T-cell (primary cell): Measurements from ENCODE around the gene SDK1. TPM values are rescaled to one million over a fixed set of nuclear protein-coding genes. Genes with fewer than 3 reads are reported as not detected.

ENCODE experiments used
- ATAC-seq, 4 experiments: fragments of 200-7000 bp in 3 of 4; fragments of 150-1000 bp in 1 of 4; cut with Tn5 transposase; replicated peaks in 1 of 4; 1 replicate in 3 of 4; 2 replicates in 1 of 4; pipeline ENCODE4 v1.10.0; 2021; ENCODE audit warnings: moderate library complexity in 3 of 4, mild to moderate bottlenecking in 2 of 4, moderate number of reproducible peaks in 1 of 4
- CTCF ChIA-PET, 2 donors: fragments of 300-600 bp; sonication (Branson Sonifier 250); formaldehyde crosslinking; loops; one replicate each; lab custom pipeline; 2022; ENCODE audit warnings: antibody characterized with exemption in 2 of 2; lab: Charles Lee
- POLR2A ChIA-PET, 2 donors: fragments of 300-600 bp; sonication (Branson Sonifier 250); formaldehyde crosslinking; loops; one replicate each; lab custom pipeline; 2022; ENCODE audit warnings: antibody characterized with exemption in 2 of 2; lab: Charles Lee
- DNase-seq, 35 experiments: peaks; one replicate each; pipeline versions ENCODE4 v3.0.0 to v3.0.0-alpha.2; 2013 to 2023
- H3K27ac ChIP-seq: one replicate; pipeline ENCODE4 v1.5.1; 2013; ENCODE audit warnings: low read length
- H3K27me3 ChIP-seq, 2 experiments: replicated peaks in 1 of 2; 1 replicate in 1 of 2; 2 replicates in 1 of 2; pipeline versions ENCODE4 v1.6.1 to v1.7.0; 2013; ENCODE audit warnings: low read length in 1 of 2, mixed read lengths in 1 of 2; ENCODE audit not compliant: control insufficient read depth in 2 of 2, insufficient read depth in 2 of 2; ENCODE audit errors: extremely low read depth in 1 of 2
- H3K36me3 ChIP-seq, 2 donors: 1 replicate in 1 of 2; 2 replicates in 1 of 2; pipeline versions ENCODE4 v1.6.1 to v1.7.0; 2013; ENCODE audit warnings: low read length in 1 of 2; ENCODE audit not compliant: control insufficient read depth in 2 of 2, insufficient read depth in 1 of 2; ENCODE audit errors: extremely low read depth in 1 of 2
- H3K4me1 ChIP-seq, 2 experiments: 1 replicate in 1 of 2; 2 replicates in 1 of 2; pipeline versions ENCODE4 v1.6.1 to v1.7.0; 2013; ENCODE audit warnings: low read length in 2 of 2, mixed read lengths in 1 of 2; ENCODE audit not compliant: insufficient read depth in 2 of 2, control insufficient read depth in 1 of 2; ENCODE audit errors: extremely low read depth in 1 of 2
- H3K4me3 ChIP-seq, 2 donors: 1 replicate in 1 of 2; 2 replicates in 1 of 2; pipeline versions ENCODE4 v1.5.1 to v1.7.0; 2013; ENCODE audit warnings: mild to moderate bottlenecking in 2 of 2, low read length in 1 of 2, moderate library complexity in 1 of 2; ENCODE audit not compliant: control insufficient read depth in 1 of 2; ENCODE audit errors: extremely low read depth in 1 of 2
- H3K9me3 ChIP-seq: 2 replicates; pipeline ENCODE4 v1.7.0; 2013
- H3K27ac Mint-ChIP-seq, 2 donors: one replicate each; pipeline ENCODE4 v1.8.0; 2020 to 2021; ENCODE audit warnings: mild to moderate bottlenecking in 2 of 2, mixed read lengths in 2 of 2
- H3K27me3 Mint-ChIP-seq, 2 donors: one replicate each; pipeline ENCODE4 v1.8.0; 2021 to 2022; ENCODE audit warnings: mixed read lengths in 2 of 2
- H3K36me3 Mint-ChIP-seq: one replicate; pipeline ENCODE4 v1.8.0; 2021; ENCODE audit warnings: mixed read lengths
- H3K4me1 Mint-ChIP-seq, 3 donors: one replicate each; pipeline ENCODE4 v1.8.0; 2020 to 2022; ENCODE audit warnings: mixed read lengths in 3 of 3, mild to moderate bottlenecking in 1 of 3
- H3K4me3 Mint-ChIP-seq, 3 donors: one replicate each; pipeline ENCODE4 v1.8.0; 2020 to 2022; ENCODE audit warnings: mild to moderate bottlenecking in 3 of 3, mixed read lengths in 3 of 3, moderate library complexity in 3 of 3
- H3K9me3 Mint-ChIP-seq, 3 donors: one replicate each; pipeline ENCODE4 v1.8.0; 2020 to 2022; ENCODE audit warnings: mixed read lengths in 3 of 3
- WGBS: methylation state at CpG from one replicate; pipeline ENCODE4 v1.1.5; 2013; ENCODE audit warnings: missing lambda C conversion rate; ENCODE audit not compliant: insufficient coverage; 5-methylcytosine and 5-hydroxymethylcytosine counted together
- total RNA-seq, 35 experiments: library from RNA in 6 of 35; stranded (reverse) in 6 of 35; fragments of 120-200 nt in 1 of 35; gene quantifications; one replicate each; pipeline versions ENCODE4 v1.2.1 to v1.2.4 and lab custom pipeline; 2013 to 2026

Gene SDK1
- total RNA-seq, 5 donors from 2014 or later (not counting 1 experiment from before 2014, with no cell fraction given) = 0.47 to 1.7 (median 0.63) TPM

- 88% methylated on average over 5 of the region's 8 CpGs for WGBS
- DNase-seq (no peak), ATAC-seq (no peak)
- Mint-ChIP-seq H3K27me3 (peaks cover 3 to 7% of the 10 kb centered on the region in 2 donors), H3K36me3 (no peaks in the 10 kb centered on the region), H3K4me3 (no peak overlapping the region), H3K9me3 (no peaks in the 10 kb centered on the region), H3K27ac (no peak overlapping the region), H3K4me1 (no peaks in the 10 kb centered on the region)
- Histone ChIP-seq H3K4me3 (no peak overlapping the region), H3K36me3 (no peaks in the 10 kb centered on the region), H3K27ac (no peak overlapping the region), H3K9me3 (no peaks in the 10 kb centered on the region), H3K4me1 (no peaks in the 10 kb centered on the region), H3K27me3 (peaks cover 0 to 11% of the 10 kb centered on the region in 2 experiments)
- ChIA-PET CTCF (no interaction called here), POLR2A (no interaction called here)
Measured at GRCh38 chr7:4077980-4078379, 776.9 kb downstream of the SDK1 start.

GRCh38 chr7:4078580-4078979 lies 777.5 kb downstream of the SDK1 start:
- POLR2A ChIA-PET = no interaction called here
- no peaks in the 10 kb centered on the region for H3K4me1 ChIP-seq
- H3K36me3 Mint-ChIP-seq = no peaks in the 10 kb centered on the region
- no peaks in the 10 kb centered on the region for H3K9me3 Mint-ChIP-seq
- no peaks in the 10 kb centered on the region for H3K9me3 ChIP-seq
- no peak for ATAC-seq
- H3K27ac Mint-ChIP-seq = no peak overlapping the region
- CTCF ChIA-PET = no interaction called here
- no peaks in the 10 kb centered on the region for H3K36me3 ChIP-seq
- no peak overlapping the region for H3K4me3 Mint-ChIP-seq
- no peak for DNase-seq
- H3K27ac ChIP-seq = no peak overlapping the region
- peaks cover 3 to 7% of the 10 kb centered on the region in 2 donors for H3K27me3 Mint-ChIP-seq
- H3K27me3 ChIP-seq = peaks cover 0 to 11% of the 10 kb centered on the region in 2 experiments
- H3K4me1 Mint-ChIP-seq = no peaks in the 10 kb centered on the region
- 94% methylated on average over 6 of the region's 13 CpGs for WGBS
- H3K4me3 ChIP-seq = no peak overlapping the region

DNA sequence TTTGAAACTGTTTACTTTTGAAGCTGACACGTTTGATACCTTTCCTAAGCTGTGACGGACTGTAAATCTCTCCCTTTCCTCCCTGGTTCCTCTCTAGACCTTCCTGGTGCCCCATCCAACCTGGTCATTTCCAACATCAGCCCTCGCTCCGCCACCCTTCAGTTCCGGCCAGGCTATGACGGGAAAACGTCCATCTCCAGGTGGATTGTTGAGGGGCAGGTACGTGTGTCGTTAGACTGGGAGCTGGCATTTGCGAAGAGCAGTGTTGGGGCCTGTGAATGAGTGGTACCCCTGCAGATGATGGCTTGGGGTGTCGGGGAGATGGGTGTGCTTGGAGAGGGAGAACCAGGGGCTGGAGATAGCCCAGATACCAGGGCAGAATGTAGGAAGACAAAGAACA lies 778.3 kb downstream of the SDK1 start:
- no peak overlapping the region for H3K27ac ChIP-seq
- H3K36me3 ChIP-seq = no peaks in the 10 kb centered on the region
- no peaks in the 10 kb centered on the region for H3K36me3 Mint-ChIP-seq
- no peak for DNase-seq
- peaks cover 3 to 7% of the 10 kb centered on the region in 2 donors for H3K27me3 Mint-ChIP-seq
- CTCF ChIA-PET = no interaction called here
- no peak overlapping the region for H3K4me3 Mint-ChIP-seq
- peaks cover 0 to 5% (median 3%) of the 10 kb centered on the region in 3 donors for H3K9me3 Mint-ChIP-seq
- WGBS = 66% methylated on average over 6 of the region's 11 CpGs
- no peak overlapping the region for H3K27ac Mint-ChIP-seq
- no peak for ATAC-seq
- no peaks in the 10 kb centered on the region for H3K4me1 ChIP-seq
- no peaks in the 10 kb centered on the region for H3K4me1 Mint-ChIP-seq
- no peak overlapping the region for H3K4me3 ChIP-seq
- peaks cover 0 to 11% of the 10 kb centered on the region in 2 experiments for H3K27me3 ChIP-seq
- H3K9me3 ChIP-seq = no peaks in the 10 kb centered on the region
- POLR2A ChIA-PET = no interaction called here

DNA sequence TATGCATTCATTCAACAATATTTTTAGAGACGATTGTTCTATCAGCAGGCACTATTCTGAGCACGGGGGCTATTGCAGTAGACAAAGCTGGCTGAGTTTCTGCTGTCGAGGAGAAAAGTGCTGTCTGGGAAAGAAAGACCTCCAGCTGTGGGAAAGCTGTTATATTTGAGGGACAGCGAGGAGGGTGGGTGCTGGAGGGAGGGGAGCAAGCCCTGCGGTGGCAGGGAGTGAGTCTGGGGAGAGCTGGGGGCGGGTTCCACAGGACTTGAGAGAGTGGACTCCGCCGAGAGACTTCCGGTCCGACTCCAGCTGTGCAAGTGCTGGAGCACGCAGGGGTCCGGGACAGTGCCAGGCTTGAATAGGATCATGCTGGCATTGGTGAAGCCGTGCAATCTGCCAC lies 778.9 kb downstream of the SDK1 start:
- Histone ChIP-seq H3K36me3 (no peaks in the 10 kb centered on the region), H3K4me1 (no peaks in the 10 kb centered on the region), H3K9me3 (no peaks in the 10 kb centered on the region), H3K27ac (no peak overlapping the region), H3K4me3 (no peak overlapping the region), H3K27me3 (peaks cover 0 to 11% of the 10 kb centered on the region in 2 experiments)
- no peak overlapping the region for H3K4me3 Mint-ChIP-seq
- H3K36me3 Mint-ChIP-seq = no peaks in the 10 kb centered on the region
- no peak for ATAC-seq
- DNase-seq = no peak
- H3K27ac Mint-ChIP-seq = no peak overlapping the region
- 83% methylated on average over 11 of the region's 13 CpGs for WGBS
- ChIA-PET POLR2A (no interaction called here), CTCF (no interaction called here)
- peaks cover 0 to 7% (median 3%) of the 10 kb centered on the region in 3 donors for H3K9me3 Mint-ChIP-seq
- H3K4me1 Mint-ChIP-seq = no peaks in the 10 kb centered on the region
- H3K27me3 Mint-ChIP-seq = peaks cover 3 to 7% of the 10 kb centered on the region in 2 donors

DNA sequence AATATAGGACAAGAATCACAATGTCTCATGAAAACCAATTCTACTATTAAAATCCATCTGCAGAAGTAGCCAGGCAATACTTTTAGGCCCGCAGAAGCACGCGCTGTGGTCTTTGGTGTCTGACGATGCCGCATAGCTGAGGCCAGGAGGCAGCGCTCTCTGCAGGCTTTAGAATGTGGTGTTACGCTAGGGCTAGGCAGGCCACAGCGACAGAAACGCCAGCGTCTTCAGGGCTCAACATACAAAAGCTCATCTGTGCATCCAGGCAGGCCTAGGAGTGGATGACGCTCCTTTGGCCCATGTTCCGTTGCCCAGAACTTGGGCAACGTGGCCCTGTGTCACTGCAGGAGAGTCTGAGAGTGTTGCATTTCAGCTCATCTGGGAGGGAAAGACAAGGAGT lies 779.9 kb downstream of the SDK1 start:
- peaks cover 0 to 7% (median 3%) of the 10 kb centered on the region in 3 donors for H3K9me3 Mint-ChIP-seq
- peaks cover 0 to 11% of the 10 kb centered on the region in 2 experiments for H3K27me3 ChIP-seq
- WGBS = 85% methylated on average over 12 of the region's 13 CpGs
- POLR2A ChIA-PET = no interaction called here
- no peaks in the 10 kb centered on the region for H3K9me3 ChIP-seq
- peaks cover 3 to 7% of the 10 kb centered on the region in 2 donors for H3K27me3 Mint-ChIP-seq
- no peak overlapping the region for H3K27ac Mint-ChIP-seq
- no peak overlapping the region for H3K4me3 ChIP-seq
- no peaks in the 10 kb centered on the region for H3K4me1 ChIP-seq
- no peaks in the 10 kb centered on the region for H3K36me3 Mint-ChIP-seq
- DNase-seq (no peak), ATAC-seq (no peak)
- peaks cover 2 to 4% (median 4%) of the 10 kb centered on the region in 3 donors for H3K4me1 Mint-ChIP-seq
- no peak overlapping the region for H3K27ac ChIP-seq
- H3K4me3 Mint-ChIP-seq = no peak overlapping the region
- no peaks in the 10 kb centered on the region for H3K36me3 ChIP-seq
- CTCF ChIA-PET = no interaction called here

DNA sequence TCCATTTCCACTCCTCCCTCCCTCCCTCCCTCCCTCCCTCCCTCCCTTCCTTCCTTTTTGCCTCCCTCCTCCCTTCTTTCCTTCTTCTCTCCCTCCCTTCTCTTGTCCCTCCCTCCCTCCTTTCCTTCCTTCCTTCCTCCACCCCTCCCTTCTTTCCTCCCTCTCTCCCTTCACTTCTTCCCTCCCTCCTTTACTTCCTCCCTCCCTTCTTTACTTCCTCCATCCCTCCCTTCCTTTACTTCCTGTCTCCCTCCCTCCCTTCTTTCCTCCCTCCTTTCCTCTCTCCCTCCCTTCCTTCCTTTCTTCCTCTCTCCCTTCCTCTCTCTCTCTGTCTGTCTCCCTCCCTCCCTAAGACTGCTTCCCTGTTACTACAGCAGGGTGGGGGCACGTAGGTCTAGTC lies 782.5 kb downstream of the SDK1 start:
- Mint-ChIP-seq H3K9me3 (peaks cover 0 to 7% (median 3%) of the 10 kb centered on the region in 3 donors), H3K27me3 (peaks cover 3 to 7% of the 10 kb centered on the region in 2 donors), H3K4me1 (peaks cover 7 to 12% (median 9%) of the 10 kb centered on the region in 3 donors), H3K4me3 (no peak overlapping the region), H3K27ac (peak overlapping the region in 1 of 2 donors; percentile 22), H3K36me3 (no peaks in the 10 kb centered on the region)
- Histone ChIP-seq H3K4me1 (no peaks in the 10 kb centered on the region), H3K4me3 (no peak overlapping the region), H3K27me3 (peaks cover 0 to 2% of the 10 kb centered on the region in 2 experiments), H3K36me3 (no peaks in the 10 kb centered on the region), H3K9me3 (peaks cover 4% of the 10 kb centered on the region), H3K27ac (no peak overlapping the region)
- no CpG with 5 or more reads among the region's 1 CpG for WGBS
- DNase-seq (no peak), ATAC-seq (no peak)
- ChIA-PET CTCF (no interaction called here), POLR2A (no interaction called here)

DNA sequence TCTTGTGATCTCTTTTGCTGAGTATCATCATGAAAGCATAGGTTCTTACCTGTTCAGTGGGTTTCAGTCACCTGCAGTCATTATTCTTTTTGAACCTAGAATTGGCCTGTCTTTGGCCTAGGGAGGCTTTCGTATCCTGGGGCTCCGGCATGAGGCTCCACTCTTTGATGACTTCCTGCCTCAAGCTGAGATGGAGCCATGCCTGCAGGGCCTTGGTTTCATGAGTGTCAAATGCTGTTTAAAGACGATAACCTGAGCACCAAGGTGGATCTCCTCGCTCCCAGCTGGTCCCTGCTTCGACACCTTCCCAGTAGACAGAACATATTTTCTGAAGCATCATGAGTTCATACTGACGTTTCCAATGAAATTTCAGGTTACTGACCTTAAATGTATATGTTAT lies 783.2 kb downstream of the SDK1 start:
- ChIA-PET CTCF (no interaction called here), POLR2A (no interaction called here)
- WGBS = 94% methylated on average over 5 of the region's 6 CpGs
- Histone ChIP-seq H3K27ac (no peak overlapping the region), H3K36me3 (no peaks in the 10 kb centered on the region), H3K27me3 (peaks cover 0 to 8% of the 10 kb centered on the region in 2 experiments), H3K9me3 (peaks cover 4% of the 10 kb centered on the region), H3K4me3 (no peak overlapping the region), H3K4me1 (no peaks in the 10 kb centered on the region)
- peaks cover 3 to 9% of the 10 kb centered on the region in 2 donors for H3K27me3 Mint-ChIP-seq
- H3K9me3 Mint-ChIP-seq = peaks cover 0 to 7% (median 3%) of the 10 kb centered on the region in 3 donors
- ATAC-seq (no peak), DNase-seq (no peak)
- no peak overlapping the region for H3K4me3 Mint-ChIP-seq
- peak overlapping the region in 1 of 2 donors; percentile 11 for H3K27ac Mint-ChIP-seq
- H3K36me3 Mint-ChIP-seq = no peaks in the 10 kb centered on the region
- peaks cover 7 to 12% (median 9%) of the 10 kb centered on the region in 3 donors for H3K4me1 Mint-ChIP-seq
